Neuronal stem cell (in vitro differentiated cells): ENCODE measurements around the gene CDK4.
"Not testable (repeated sequence)": the region's sequence is repeated elsewhere in the genome, so short reads cannot be mapped to it uniquely, and the experiment has no call there.

Source experiments
- DNase-seq: peaks from one replicate; pipeline ENCODE4 v3.0.0-alpha.2; 2013; ENCODE audit warnings: low spot score
- H2AFZ ChIP-seq: one replicate; pipeline ENCODE4 v1.6.1; 2013; ENCODE audit warnings: mild to moderate bottlenecking, low read length, inconsistent platforms
- H2AK5ac ChIP-seq: 2 replicates; pipeline ENCODE4 v1.6.1; 2013; ENCODE audit warnings: low read depth, mild to moderate bottlenecking, inconsistent platforms, low read length, moderate library complexity, mixed read lengths
- H2BK120ac ChIP-seq: 2 replicates; pipeline ENCODE4 v1.6.1; 2013; ENCODE audit warnings: low read depth, mild to moderate bottlenecking, inconsistent platforms, low read length, moderate library complexity, mixed read lengths
- H2BK12ac ChIP-seq: one replicate; pipeline ENCODE4 v1.6.1; 2013; ENCODE audit warnings: low read length, inconsistent platforms
- H2BK15ac ChIP-seq: 2 replicates; pipeline ENCODE4 v1.6.1; 2013; ENCODE audit warnings: mild to moderate bottlenecking, low read length, inconsistent platforms, mixed read lengths
- H2BK5ac ChIP-seq: one replicate; pipeline ENCODE4 v1.6.1; 2013; ENCODE audit warnings: inconsistent platforms, mild to moderate bottlenecking, low read length, moderate library complexity
- H3K14ac ChIP-seq: one replicate; pipeline ENCODE4 v1.6.1; 2013; ENCODE audit warnings: low read length, inconsistent platforms
- H3K18ac ChIP-seq: 2 replicates; pipeline ENCODE4 v1.6.1; 2013; ENCODE audit warnings: low read length, inconsistent platforms
- H3K23ac ChIP-seq: 2 replicates; pipeline ENCODE4 v1.6.1; 2013; ENCODE audit warnings: low read depth, mild to moderate bottlenecking, mixed read lengths, low read length, inconsistent platforms; ENCODE audit not compliant: poor library complexity
- H3K27ac ChIP-seq: replicated peaks from 3 replicates; pipeline ENCODE4 v1.5.1; 2013; ENCODE audit warnings: low read length, inconsistent platforms
- H3K27me3 ChIP-seq, 3 experiments: 2 replicates each; pipeline ENCODE4 v1.6.1; 2013; ENCODE audit warnings: low read length in 3 of 3, mild to moderate bottlenecking in 2 of 3, inconsistent platforms in 1 of 3, low read depth in 1 of 3, mixed read lengths in 1 of 3, moderate library complexity in 1 of 3; ENCODE audit not compliant: control insufficient read depth in 3 of 3, insufficient read depth in 3 of 3
- H3K36me3 ChIP-seq, 2 donors: replicated peaks in 1 of 2; 2 replicates each; pipeline ENCODE4 v1.6.1; 2013; ENCODE audit warnings: low read length in 2 of 2; ENCODE audit not compliant: control insufficient read depth in 2 of 2, insufficient read depth in 2 of 2
- H3K4ac ChIP-seq: 2 replicates; pipeline ENCODE4 v1.6.1; 2013; ENCODE audit warnings: inconsistent platforms, mild to moderate bottlenecking, low read length, moderate library complexity
- H3K4me1 ChIP-seq, 2 donors: 1 replicate in 1 of 2; 2 replicates in 1 of 2; pipeline ENCODE4 v1.6.1; 2013; ENCODE audit warnings: low read length in 2 of 2, low read depth in 1 of 2; ENCODE audit not compliant: control insufficient read depth in 2 of 2, insufficient read depth in 1 of 2
- H3K4me2 ChIP-seq: one replicate; pipeline ENCODE4 v1.6.1; 2013; ENCODE audit warnings: mild to moderate bottlenecking, low read length, inconsistent platforms; ENCODE audit not compliant: insufficient read depth, poor library complexity, severe bottlenecking
- H3K4me3 ChIP-seq, 2 donors: 2 replicates each; pipeline ENCODE4 v1.5.1; 2013; ENCODE audit warnings: low read length in 2 of 2, mild to moderate bottlenecking in 2 of 2, inconsistent platforms in 1 of 2, moderate library complexity in 1 of 2
- H3K79me1 ChIP-seq: one replicate; pipeline ENCODE4 v1.6.1; 2013; ENCODE audit warnings: low read depth, mild to moderate bottlenecking, inconsistent platforms, low read length, moderate library complexity
- H3K9ac ChIP-seq: one replicate; pipeline ENCODE4 v1.6.1; 2013; ENCODE audit warnings: mild to moderate bottlenecking, low read depth, low read length, inconsistent platforms; ENCODE audit not compliant: poor library complexity
- H3K9me3 ChIP-seq, 2 donors: replicated peaks in 1 of 2; 2 replicates each; pipeline versions ENCODE3 to v1.6.1; 2013; ENCODE audit warnings: low read length in 2 of 2, mild to moderate bottlenecking in 2 of 2, inconsistent platforms in 1 of 2, low read depth in 1 of 2, mixed read lengths in 1 of 2, moderate library complexity in 1 of 2; ENCODE audit not compliant: control insufficient read depth in 2 of 2, insufficient read depth in 1 of 2
- H4K8ac ChIP-seq: one replicate; pipeline ENCODE4 v1.6.1; 2013; ENCODE audit warnings: low read depth, mild to moderate bottlenecking, inconsistent platforms, low read length, moderate library complexity
- H4K91ac ChIP-seq: one replicate; pipeline ENCODE4 v1.6.1; 2013; ENCODE audit warnings: low read length, low read depth, mild to moderate bottlenecking, inconsistent platforms; ENCODE audit not compliant: poor library complexity
- WGBS, 2 donors: extraction: QIAGEN DNeasy Blood & Tissue Kit; methylation state at CpG; one replicate each; pipeline ENCODE4 v1.1.7; 2013; ENCODE audit warnings: missing lambda C conversion rate in 2 of 2, mixed read lengths in 1 of 2; ENCODE audit not compliant: insufficient read length in 2 of 2, insufficient replicate concordance in 1 of 2; ENCODE audit errors: extremely low coverage in 2 of 2; 5-methylcytosine and 5-hydroxymethylcytosine counted together

Gene CDK4

GRCh38 chr12:57776247-57776587 is 24.1 kb upstream of the CDK4 start:
- Histone ChIP-seq H3K27me3 (no peaks in the 10 kb centered on the region), H2AK5ac (no peak overlapping the region), H3K9ac (no peak overlapping the region), H3K9me3 (no peaks in the 10 kb centered on the region), H3K4me3 (no peak overlapping the region), H3K18ac (no peak overlapping the region), H2BK5ac (no peak overlapping the region), H2AFZ (no peak overlapping the region), H3K4me2 (no peak overlapping the region), H3K23ac (no peak overlapping the region), H4K8ac (no peak overlapping the region), H3K27ac (no peak overlapping the region), H4K91ac (no peak overlapping the region), H3K14ac (no peak overlapping the region), H3K36me3 (peaks cover 0 to 22% of the 10 kb centered on the region in 2 donors), H2BK12ac (no peak overlapping the region), H3K79me1 (no peaks in the 10 kb centered on the region), H3K4ac (no peak overlapping the region), H2BK15ac (no peak overlapping the region), H2BK120ac (no peak overlapping the region), H3K4me1 (peaks cover 4 to 5% of the 10 kb centered on the region in 2 donors)
- DNase-seq, result no peak
- WGBS, 2 donors, result no CpG with 5 or more reads among the region's 2 CpGs

- H2AK5ac ChIP-seq, result no peak overlapping the region
- WGBS, 2 donors, result no CpG with 5 or more reads among the region's 4 CpGs
Observed at GRCh38 chr12:57775563-57776246, 23.6 kb upstream of the CDK4 start.

GRCh38 chr12:57775044-57775443 is 22.9 kb upstream of the CDK4 start:
- no peak overlapping the region for H3K23ac ChIP-seq
- no peak overlapping the region for H2AK5ac ChIP-seq
- H4K91ac ChIP-seq, result no peak overlapping the region
- no peaks in the 10 kb centered on the region for H3K27me3 ChIP-seq
- H2BK120ac ChIP-seq, result no peak overlapping the region
- H3K14ac ChIP-seq, result no peak overlapping the region
- peaks cover 4 to 9% of the 10 kb centered on the region in 2 donors for H3K4me1 ChIP-seq
- H2BK12ac ChIP-seq, result no peak overlapping the region
- H4K8ac ChIP-seq, result no peak overlapping the region
- no peak overlapping the region for H3K4me2 ChIP-seq
- H3K9me3 ChIP-seq, result no peaks in the 10 kb centered on the region
- no peak overlapping the region for H2AFZ ChIP-seq
- H3K4ac ChIP-seq, result no peak overlapping the region
- WGBS, 2 donors, result no CpG with 5 or more reads among the region's 3 CpGs
- no peak overlapping the region for H3K4me3 ChIP-seq
- H3K9ac ChIP-seq, result no peak overlapping the region
- H2BK5ac ChIP-seq, result no peak overlapping the region
- peaks cover 0 to 29% of the 10 kb centered on the region in 2 donors for H3K36me3 ChIP-seq
- no peaks in the 10 kb centered on the region for H3K79me1 ChIP-seq
- no peak overlapping the region for H2BK15ac ChIP-seq
- no peak overlapping the region for H3K18ac ChIP-seq
- DNase-seq, result no peak
- no peak overlapping the region for H3K27ac ChIP-seq

More at GRCh38 chr12:57775563-57776246, 23.6 kb upstream of the CDK4 start:
- Histone ChIP-seq H3K14ac (no peak overlapping the region), H3K4me3 (no peak overlapping the region), H3K18ac (no peak overlapping the region), H3K9ac (no peak overlapping the region), H3K27ac (no peak overlapping the region), H3K27me3 (no peaks in the 10 kb centered on the region), H2BK12ac (no peak overlapping the region), H3K36me3 (peaks cover 0 to 25% of the 10 kb centered on the region in 2 donors), H3K4me2 (no peak overlapping the region), H3K23ac (no peak overlapping the region), H2BK120ac (no peak overlapping the region), H2BK15ac (no peak overlapping the region), H2BK5ac (no peak overlapping the region), H3K4me1 (peaks cover 4 to 9% of the 10 kb centered on the region in 2 donors), H4K8ac (no peak overlapping the region), H4K91ac (no peak overlapping the region), H3K79me1 (no peaks in the 10 kb centered on the region), H2AFZ (no peak overlapping the region), H3K9me3 (no peaks in the 10 kb centered on the region), H3K4ac (no peak overlapping the region)
- DNase-seq, result no peak

GRCh38 chr12:57774634-57775033 is 22.5 kb upstream of the CDK4 start:
- H3K23ac ChIP-seq, H2AFZ ChIP-seq, H3K14ac ChIP-seq, H2BK5ac ChIP-seq, H2AK5ac ChIP-seq, H3K4me2 ChIP-seq, H3K4me1 ChIP-seq, H3K18ac ChIP-seq, H2BK12ac ChIP-seq, H3K27ac ChIP-seq, H2BK15ac ChIP-seq, H3K4me3 ChIP-seq, H3K9ac ChIP-seq, H4K8ac ChIP-seq, DNase-seq, H3K79me1 ChIP-seq, H3K4ac ChIP-seq, H3K9me3 ChIP-seq, H2BK120ac ChIP-seq, H4K91ac ChIP-seq, H3K27me3 ChIP-seq: not testable (repeated sequence)
- peaks cover 2 to 30% of the 10 kb centered on the region in 2 donors for H3K36me3 ChIP-seq
- no CpG with 5 or more reads among the region's 11 CpGs for WGBS, 2 donors
